NCI-H2196 treated with DMSO at 0.1 percent for 48 hours (cell line): ENCODE results near the gene DICER1.

ENCODE experiments used
- DNase-seq: peaks from one replicate; lab custom pipeline; 2025; ENCODE audit not compliant: unreplicated experiment; lab: John Stamatoyannopoulos, UW

Gene DICER1

DNA sequence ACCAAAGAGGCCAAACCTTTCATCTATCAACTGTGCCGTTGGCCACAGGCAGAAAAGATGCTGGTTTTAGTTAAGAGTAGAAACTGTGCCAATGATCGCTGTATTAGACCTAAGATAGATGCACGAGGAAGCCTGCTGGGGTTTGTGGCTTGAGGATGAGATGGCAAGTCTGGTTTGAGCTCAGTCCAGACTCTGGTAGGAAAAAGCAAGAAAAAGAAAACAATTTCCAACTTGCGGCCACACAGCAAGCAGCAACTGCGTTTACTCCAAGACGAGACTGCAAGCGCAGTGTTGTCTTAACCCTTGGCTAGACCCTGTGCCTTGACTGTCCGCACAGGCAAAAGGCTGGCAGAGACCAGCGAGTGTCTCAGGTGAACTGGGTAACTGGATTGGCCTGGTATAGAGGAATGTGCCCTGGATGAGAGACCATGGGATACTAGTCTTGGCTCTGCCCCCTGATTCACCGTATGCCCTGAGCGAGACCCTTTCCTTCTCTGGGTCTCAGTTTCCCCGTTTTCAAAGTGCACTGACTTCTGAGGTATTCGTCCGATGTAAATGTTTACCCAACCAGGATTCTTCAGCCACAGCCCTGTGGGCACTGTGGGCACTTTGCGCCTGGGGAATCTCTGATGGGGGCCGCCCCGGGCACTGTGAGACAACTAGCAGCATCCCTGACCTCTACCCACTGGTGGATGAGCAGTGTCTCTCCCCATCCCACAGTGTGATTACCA lies 113.4 kb downstream of the DICER1 start:
- DNase-seq, result no peak

DNA sequence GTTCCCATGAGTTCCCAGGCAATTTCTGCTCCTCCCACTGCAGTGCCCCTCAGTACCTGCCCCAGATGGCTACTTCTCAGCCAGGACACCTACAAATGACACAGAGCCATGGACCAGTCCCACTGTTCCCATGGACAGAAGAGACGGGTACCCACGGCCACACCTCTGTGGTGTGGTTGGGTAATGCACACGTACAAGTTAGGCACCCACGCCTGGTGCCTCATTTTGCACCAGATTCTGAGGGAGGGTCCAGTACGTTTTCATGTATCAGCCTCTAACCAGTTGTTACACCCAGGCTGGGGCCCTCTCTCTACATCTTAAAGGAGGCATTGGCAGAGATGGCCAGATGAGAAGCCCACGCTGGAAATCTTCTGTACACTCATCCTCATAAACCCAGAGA lies 114.0 kb downstream of the DICER1 start:
- no peak for DNase-seq

DNA sequence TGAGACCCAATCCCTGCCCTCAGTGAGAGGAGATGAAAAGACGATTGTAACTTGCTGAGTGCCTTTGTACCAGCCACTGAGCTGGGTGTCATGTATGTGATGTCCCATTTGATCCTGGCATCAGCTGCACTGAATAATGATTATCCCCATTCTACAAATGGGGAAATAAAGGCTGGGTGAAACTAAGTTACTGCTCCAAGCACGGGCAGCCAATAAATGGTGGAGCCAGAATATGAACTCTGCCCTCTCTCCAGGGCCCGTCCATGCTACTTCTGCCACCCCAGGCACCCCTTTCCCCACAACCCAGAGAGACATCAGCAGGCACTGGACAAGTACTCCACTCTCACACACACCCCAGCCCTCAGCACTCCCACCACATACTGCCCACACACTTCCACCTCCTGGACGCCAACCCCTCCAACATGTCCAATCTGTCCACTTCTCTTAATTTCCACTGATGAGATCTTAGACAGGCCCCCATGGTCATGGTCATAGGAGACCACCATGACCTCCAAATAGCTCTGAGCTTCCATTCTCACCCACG lies 115.8 kb downstream of the DICER1 start:
- DNase-seq, result no peak

DNA sequence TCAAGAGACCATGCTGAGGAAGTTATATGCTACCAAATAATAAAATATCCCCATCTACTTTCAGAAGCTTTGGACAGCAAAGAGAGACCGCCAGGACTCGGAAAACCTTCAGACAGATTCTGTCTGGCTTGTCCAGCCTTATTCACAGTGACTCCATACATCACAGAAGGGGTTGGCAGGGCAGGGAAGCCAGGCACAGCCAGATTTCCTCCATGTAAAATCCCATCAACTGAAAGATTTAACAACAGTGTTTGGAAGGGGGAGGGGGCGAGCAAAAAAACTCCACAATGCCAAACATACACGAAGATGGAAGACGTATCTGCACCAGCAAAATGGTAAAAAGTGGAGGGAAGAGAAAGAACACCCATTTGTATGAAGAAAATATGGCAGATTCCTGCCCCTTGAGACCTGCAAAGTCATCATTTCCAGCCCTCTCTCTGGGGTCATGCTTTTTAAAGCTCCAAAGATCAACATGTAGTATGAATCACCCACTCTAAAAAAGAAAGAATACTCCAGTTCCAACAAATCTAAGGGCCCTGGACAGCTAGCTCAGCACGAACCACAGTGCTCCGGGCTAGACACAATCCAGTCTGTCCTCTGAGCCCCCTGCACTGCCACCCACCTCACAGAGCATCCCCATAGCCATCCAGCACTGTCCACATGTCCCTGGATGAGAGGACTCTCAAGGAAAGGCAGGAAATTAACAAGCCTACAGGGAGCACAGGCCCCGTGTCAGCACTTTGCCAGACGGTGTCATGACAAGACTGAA lies 116.4 kb downstream of the DICER1 start:
- no peak for DNase-seq

DNA sequence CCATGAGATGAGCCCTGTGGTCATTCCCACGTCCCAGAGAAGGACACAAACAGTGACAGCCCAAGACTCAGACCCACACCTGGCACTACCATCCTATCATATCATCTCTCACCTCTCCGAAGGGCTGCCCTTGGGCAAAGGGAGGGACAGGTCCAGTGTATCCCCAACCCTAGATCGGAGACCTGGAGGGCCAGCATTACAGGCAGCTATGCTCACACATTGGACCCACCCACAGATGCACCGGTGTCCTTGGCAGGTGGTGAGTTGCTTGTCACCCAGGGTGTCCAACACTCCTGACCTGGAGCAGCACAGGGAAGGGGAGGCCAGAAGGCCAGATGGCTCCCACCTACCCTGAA lies 117.4 kb downstream of the DICER1 start:
- no peak for DNase-seq

DNA sequence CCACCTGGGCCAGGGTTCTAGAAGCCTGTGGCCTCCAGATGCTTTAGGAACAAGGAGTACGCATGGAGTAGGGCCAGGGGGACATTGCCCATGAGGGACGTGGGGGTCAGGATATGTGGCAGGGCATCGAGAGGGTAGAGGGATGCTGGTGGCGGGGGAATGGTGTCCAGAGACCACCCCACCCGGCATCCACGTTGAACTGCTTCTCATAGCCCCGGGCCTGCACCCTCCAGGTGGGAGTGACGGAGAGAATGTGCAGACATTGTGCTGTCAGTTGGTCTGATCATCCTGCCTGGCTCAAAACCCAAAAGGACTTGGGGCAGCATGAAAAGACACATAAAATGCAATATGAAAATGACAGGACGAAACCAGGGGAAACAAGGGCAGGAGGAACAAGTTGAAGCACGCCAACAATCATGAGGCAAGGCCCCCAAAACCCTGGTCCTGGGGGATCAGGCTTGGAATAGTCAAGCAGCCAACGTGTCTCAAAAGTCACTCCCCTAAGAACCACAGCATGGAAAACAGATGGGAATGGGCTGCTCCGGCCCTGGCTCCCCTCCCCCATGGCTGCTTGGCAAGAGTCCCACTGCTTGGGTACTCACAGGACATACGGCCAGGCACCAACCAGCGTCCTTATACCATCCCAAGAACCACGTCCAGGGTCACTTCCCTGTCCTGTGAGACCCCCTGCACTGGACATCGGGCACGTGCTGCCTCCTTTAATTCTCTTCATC lies 117.9 kb downstream of the DICER1 start:
- no peak for DNase-seq

DNA sequence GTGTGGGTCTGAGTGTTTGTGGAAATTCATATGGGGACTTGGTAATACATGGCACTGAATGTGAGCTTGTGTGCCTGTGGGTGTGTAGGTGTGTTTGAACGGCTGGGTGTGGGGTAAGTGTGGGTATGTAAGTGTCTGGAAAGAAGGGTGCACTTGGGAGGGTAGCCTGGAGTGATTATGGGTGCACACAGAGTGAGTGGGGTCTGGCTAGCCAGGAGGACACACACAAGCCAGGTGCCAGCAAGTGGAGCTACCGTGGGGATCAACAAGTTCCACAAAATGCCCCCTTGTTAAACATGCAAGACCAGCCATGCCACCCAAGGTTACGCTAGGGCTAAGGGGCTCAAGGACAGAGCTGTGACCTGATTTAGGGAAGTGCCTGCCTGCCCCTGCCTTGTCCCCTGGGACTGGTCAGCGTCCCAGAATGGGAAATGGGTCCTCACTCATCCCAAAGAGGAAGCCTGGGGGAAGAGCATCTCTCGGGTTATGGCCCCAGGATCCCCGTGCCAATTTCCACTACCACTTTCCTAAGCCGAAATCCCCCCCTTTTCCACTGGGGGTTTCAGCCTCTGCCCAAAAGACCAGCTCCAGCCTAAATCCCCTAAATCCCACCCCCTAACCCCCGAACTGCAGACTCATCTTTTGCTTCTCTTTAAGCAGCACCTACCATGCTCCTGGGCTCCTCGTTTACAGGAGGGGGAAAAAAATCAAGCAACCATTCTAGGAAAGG lies 118.6 kb downstream of the DICER1 start:
- no peak for DNase-seq

DNA sequence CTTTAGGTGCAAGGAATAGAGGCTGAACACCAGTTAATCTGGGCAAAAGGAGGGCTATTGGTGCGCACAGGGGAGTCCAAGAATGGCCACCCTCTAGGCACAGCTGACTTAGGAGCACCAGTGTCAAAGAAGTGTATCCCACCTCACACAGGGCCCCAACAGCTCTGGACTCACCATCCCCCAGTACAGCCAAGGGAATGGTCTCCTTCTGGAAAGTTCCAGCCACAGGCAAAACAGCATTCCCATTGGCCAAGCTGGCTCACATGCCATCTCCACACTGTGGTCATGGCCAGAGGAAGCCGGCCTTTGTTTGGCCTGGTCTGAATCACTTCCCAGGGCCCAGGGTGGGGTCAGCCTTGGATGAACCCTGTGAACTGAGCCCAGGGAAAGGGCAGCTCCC lies 120.1 kb downstream of the DICER1 start:
- no peak for DNase-seq
